HFF-Myc (cell line): ENCODE measurements around the gene CCSER1.

ENCODE experiments used
- DNase-seq: peaks from one replicate; pipeline ENCODE4 v3.0.0-alpha.2; 2011; ENCODE audit warnings: low read depth; ENCODE audit errors: extremely low read depth
- H3K4me3 ChIP-seq: replicated peaks from 2 replicates; pipeline ENCODE4 v1.5.1; 2011; ENCODE audit warnings: low read depth, mild to moderate bottlenecking, control low read depth, low read length
- CTCF ChIP-seq: IDR thresholded peaks from 2 replicates; pipeline ENCODE4 v1.5.1; 2012; ENCODE audit warnings: mild to moderate bottlenecking, low read depth, low read length, control low read depth; ENCODE audit errors: missing control alignments

Gene CCSER1

DNA sequence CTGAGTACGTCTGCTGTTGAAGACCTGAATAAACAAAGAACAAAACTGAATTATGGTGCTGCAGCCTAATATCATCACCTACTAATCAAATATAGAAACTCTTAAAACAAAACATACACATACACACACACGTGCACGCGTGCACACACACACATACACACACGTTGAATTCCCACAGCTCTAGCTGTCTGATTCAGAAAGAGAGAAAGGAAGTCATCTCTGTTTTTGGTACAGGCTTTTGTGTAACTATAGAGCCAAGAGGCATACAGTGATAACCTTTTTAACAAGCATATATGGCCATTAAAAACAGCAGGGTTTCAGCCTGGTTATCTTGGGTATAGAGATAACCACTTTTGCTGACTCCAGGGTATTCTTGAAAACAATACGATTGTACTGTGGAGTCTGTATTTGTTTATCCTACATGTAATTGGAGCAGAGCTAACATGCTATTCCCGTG lies 823.2 kb downstream of the CCSER1 start:
- no peak for TF ChIP-seq CTCF
- no peak overlapping the region for H3K4me3 ChIP-seq
- DNase-seq = no peak

- H3K4me3 ChIP-seq = no peak overlapping the region
- no peak for DNase-seq
- no peak for TF ChIP-seq CTCF
Observed at GRCh38 chr4:90951037-90951436, 823.8 kb downstream of the CCSER1 start.

GRCh38 chr4:90958256-90958895 lies 831.2 kb downstream of the CCSER1 start:
- no peak for TF ChIP-seq CTCF

GRCh38 chr4:90960433-90960832 lies 833.2 kb downstream of the CCSER1 start:
- no peak for DNase-seq
- H3K4me3 ChIP-seq = no peak overlapping the region
- TF ChIP-seq CTCF = no peak

More at GRCh38 chr4:90958256-90958895, 831.2 kb downstream of the CCSER1 start:
- no peak for DNase-seq
- no peak overlapping the region for H3K4me3 ChIP-seq

- no peak for DNase-seq
- no peak overlapping the region for H3K4me3 ChIP-seq
- no peak for TF ChIP-seq CTCF
Observed at GRCh38 chr4:90960840-90961239, 833.6 kb downstream of the CCSER1 start.

DNA sequence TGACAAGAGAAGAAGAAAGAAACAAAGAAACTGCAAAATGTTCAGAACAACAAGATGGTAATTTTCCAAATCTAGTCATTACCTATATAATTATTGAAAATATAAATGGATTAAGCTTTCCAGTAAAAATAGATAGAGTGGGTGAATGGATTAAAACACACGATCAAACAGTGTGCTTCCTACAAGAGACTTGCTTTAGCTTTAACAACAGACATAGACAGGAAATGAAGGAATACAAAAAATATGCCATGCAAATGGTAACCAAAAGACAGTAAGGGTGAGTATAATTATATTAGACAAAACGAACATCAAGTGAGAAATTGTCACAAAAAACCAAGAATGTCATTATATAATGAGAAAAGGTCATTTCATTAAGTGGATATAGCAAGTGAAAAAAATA lies 842.8 kb downstream of the CCSER1 start:
- DNase-seq = no peak
- no peak for TF ChIP-seq CTCF
- no peak overlapping the region for H3K4me3 ChIP-seq

DNA sequence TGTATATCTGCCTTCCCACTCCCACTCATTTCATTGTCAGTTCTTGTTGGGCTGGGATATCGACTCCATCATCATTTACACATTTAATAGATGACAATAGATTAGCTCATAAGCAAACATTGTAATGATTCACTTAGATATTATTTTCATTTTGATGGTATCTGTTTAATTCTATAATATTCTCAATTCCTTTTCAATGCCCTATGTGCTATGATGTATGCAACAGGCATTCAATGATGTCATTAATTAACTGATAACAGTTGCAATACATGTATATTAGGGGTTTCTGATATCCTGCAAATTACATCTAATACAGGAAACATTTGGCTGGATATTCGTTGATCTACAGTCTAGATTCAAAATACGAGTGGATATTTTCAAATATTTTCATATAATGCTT lies 850.5 kb downstream of the CCSER1 start:
- DNase-seq = no peak
- no peak overlapping the region for H3K4me3 ChIP-seq
- TF ChIP-seq CTCF = no peak
